ENCODE measurements around the gene CFAP119.

CFAP119 gene

GRCh38 chr16:30710971-30711370 lies 50.9 kb downstream of the CFAP119 start:
- DNase-seq (ENCODE audit: low read depth in 2 of 2) = no peak

All from stimulated activated CD8-positive, alpha-beta memory T cell treated with anti-CD3 and anti-CD28 coated beads, Interleukin-7, amount 100 ng/mL, for 4 hours (primary cell).